ENCODE measurements around the gene RRAD.
"Not testable (repeated sequence)": the region's sequence is repeated elsewhere in the genome, so short reads cannot be mapped to it uniquely, and the experiment has no call there.

The RRAD gene

DNA sequence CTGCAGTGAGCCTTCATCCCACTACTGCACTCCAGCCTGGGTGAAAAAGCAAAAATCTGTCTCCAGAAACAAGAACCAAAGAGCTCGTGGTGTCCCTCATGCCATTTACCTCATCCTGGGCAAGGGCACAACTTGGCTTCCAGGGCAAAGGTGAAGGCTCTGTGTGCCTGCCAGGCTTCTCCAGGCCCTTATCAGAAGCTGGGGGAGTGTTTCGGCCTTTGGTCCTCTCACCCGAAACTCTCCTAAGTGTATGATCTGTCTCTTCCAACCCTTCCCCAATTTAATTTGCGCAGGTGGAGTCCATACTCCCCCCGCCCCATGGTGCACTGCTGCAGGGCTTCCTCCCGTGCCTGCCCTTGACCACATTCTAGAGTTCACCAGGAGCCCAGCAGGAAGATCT is 11.1 kb upstream of the RRAD start:
- no peak for FAIRE-seq
- TF ChIP-seq CTCF (IDR thresholded peaks at IDR 0.05; ENCODE audit: insufficient read depth, missing control alignments) = no peak
- no peak for DNase-seq (ENCODE audit: insufficient read length, low spot score)

DNA sequence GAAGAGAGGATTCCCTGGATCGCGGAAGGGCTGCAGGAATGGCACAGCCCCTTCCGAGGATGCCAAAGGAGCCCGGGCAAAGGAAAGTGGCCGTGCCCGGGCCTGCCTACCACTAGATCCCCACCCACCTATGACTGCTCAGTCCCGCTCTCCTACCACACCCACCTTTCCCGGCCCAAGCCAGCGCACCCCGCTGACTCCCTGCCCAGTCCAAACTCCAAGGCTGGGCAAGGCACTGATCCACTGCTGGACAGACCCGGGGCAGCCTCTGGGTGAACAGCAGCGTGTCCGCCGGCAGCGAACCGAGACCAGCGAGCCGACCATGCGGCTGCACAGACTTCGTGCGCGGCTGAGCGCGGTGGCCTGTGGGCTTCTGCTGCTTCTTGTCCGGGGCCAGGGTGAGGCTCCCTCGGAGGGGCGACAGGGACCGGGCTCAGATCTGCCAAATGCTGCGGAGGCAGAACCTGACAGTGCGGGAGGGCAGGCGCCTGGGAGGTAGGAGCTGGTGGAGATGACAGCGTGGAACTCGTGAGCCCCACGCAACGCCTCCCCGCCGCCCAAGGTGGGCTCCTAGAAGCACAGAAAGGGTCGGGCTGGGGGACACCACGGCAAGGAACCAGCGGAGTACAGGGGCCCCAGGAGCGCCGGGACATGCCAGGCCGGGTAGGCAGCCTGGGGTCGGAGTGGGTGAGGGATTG is 10.1 kb upstream of the RRAD start, which contains the start of gene CES2:
CES2 (plus strand) TSS at position 203 of the 698 bp plus-strand sequence; CDS start at position 323, 120 bp downstream.
- no peak for DNase-seq (ENCODE audit: insufficient read length, low spot score)
- FAIRE-seq = no peak
- TF ChIP-seq CTCF (IDR thresholded peaks at IDR 0.05; ENCODE audit: insufficient read depth, missing control alignments) = no peak

DNA sequence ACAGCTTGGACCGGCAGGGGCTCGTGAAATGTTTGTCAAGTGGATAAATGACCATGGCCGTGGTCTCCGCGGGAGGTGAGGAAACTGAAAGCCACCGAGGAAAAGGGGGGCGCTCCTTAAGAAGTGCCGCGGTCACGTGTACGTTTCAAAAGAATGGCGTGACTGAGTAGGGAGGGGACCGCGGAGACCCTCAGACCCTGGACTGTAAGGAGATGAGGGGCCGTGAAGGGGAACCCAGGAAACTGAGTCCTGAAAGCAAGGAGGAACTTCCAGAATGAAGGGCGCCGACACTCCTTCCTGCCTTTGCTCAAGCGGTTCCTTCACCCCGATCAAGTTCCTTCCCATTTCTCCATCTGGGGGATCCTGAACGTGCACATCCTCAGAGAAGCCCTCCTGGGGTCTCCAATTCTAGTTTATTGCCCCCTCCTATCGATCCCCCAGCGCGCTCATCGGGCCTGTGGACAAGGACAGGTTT is 9.5 kb upstream of the RRAD start:
- not testable (repeated sequence) for DNase-seq (ENCODE audit: insufficient read length, low spot score)

DNA sequence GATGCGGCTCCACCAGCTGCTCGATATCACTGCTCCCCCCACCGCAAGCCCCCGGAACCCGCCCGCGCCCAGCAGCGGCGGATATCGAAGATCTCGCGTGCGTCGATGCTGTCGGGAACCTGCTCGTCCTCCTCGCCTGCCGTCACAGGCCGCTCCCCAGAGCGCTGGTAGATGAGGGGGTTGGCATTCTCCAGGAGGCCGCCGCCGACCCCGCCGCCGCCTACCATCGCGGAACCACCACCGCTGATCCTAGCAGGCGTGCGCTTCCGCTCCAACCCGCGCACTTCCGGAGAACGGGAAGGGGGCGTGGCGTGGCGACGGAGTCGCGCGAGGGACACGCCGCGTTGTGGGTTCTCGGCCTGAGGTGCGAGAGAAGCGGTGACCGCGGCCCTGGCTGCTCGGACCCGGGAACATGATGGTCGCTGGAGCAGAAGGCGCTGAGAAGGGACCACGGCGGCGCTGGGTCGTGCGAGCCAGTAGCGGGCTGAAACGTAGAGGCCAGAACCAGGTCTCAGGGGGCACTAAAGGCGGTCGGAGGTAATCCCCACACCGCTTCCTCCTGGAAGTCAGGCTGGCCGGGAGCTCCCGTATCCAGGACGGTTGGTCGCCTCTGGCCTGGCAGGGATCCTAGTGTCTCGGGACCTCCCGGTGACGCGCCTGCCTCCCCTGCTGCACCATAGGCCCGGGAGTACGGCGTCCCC is 9.0 kb upstream of the RRAD start, which contains the start of gene CIAO2B:
CIAO2B (minus strand) TSS at position 265 of the 701 bp plus-strand sequence; CDS start at position 227, 38 bp downstream.
- no peak for TF ChIP-seq CTCF (IDR thresholded peaks at IDR 0.05; ENCODE audit: insufficient read depth, missing control alignments)
- no peak for FAIRE-seq

More for the DNA sequence above, 9.5 kb upstream of the RRAD start:
- FAIRE-seq = not testable (repeated sequence)

GRCh38 chr16:66933776-66934137 is 8.4 kb upstream of the RRAD start:
- TF ChIP-seq CTCF (IDR thresholded peaks at IDR 0.05; ENCODE audit: insufficient read depth, missing control alignments) = no peak
- DNase-seq (ENCODE audit: insufficient read length, low spot score) = no peak
- FAIRE-seq = no peak

More for the DNA sequence above, 9.0 kb upstream of the RRAD start, which contains the start of gene CIAO2B:
- DNase-seq (ENCODE audit: insufficient read length, low spot score) = peak; percentile 67

DNA sequence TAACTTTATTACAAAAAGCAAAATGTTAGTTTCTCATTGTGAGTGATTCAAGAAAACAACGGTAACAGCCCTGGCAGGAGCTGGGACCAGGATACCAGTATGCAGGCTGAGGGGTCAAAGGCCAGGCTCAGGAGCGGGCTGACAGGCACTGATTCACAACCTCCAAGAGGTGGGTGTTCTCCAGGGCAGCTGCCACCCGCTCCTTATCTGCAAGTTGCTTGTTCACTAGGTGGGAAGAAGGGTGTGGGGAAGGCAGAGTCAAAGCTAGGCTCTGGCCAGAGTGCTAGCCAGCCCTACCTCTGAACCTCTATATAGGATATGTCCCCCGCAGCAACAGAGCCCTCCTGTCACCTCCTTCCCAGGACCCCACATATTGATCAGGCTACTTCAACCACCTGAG is 6.7 kb upstream of the RRAD start:
- DNase-seq (ENCODE audit: insufficient read length, low spot score) (no peak), FAIRE-seq (no peak)
- TF ChIP-seq CTCF (IDR thresholded peaks at IDR 0.05; ENCODE audit: insufficient read depth, missing control alignments) = no peak

GRCh38 chr16:66931665-66932064 is 6.3 kb upstream of the RRAD start:
- no peak for FAIRE-seq
- TF ChIP-seq CTCF (IDR thresholded peaks at IDR 0.05; ENCODE audit: insufficient read depth, missing control alignments) = no peak
- DNase-seq (ENCODE audit: insufficient read length, low spot score) = no peak
